ENCODE results near the gene STK11.

Gene STK11

GRCh38 chr19:1220976-1221903, 15.7 kb downstream of the STK11 start:
- intact Hi-C loops (cut with DNase I; ENCODE audit: low total_unique reads): no loop called here
- H3K36me3 ChIP-seq: peaks cover 33 to 66% (median 57%) of the 10 kb centered on the region in 3 donors
- DNase-seq: peak in 1 of 2 donors; percentile 89
- H3K9me3 ChIP-seq: no peaks in the 10 kb centered on the region
- peaks cover 5 to 66% (median 51%) of the 10 kb centered on the region in 4 donors for H3K4me1 ChIP-seq
- H3K4me3 ChIP-seq: no peak overlapping the region
- H3K27me3 ChIP-seq: no peaks in the 10 kb centered on the region
- peak overlapping the region; percentile 21 to 94 for H3K27ac ChIP-seq
- TF ChIP-seq CTCF (IDR thresholded peaks at IDR 0.05): peak; percentile 59 to 65

GRCh38 chr19:1221904-1222255, 16.3 kb downstream of the STK11 start:
- intact Hi-C loops (cut with DNase I; ENCODE audit: low total_unique reads): no loop called here
- Histone ChIP-seq H3K4me3 (no peak overlapping the region), H3K36me3 (peaks cover 40 to 72% (median 62%) of the 10 kb centered on the region in 3 donors), H3K27me3 (no peaks in the 10 kb centered on the region), H3K4me1 (peaks cover 5 to 60% (median 45%) of the 10 kb centered on the region in 4 donors), H3K9me3 (no peaks in the 10 kb centered on the region), H3K27ac (peak overlapping the region; percentile 11 to 94)
- DNase-seq: no peak
- no peak for TF ChIP-seq CTCF (IDR thresholded peaks at IDR 0.05)

GRCh38 chr19:1222394-1222793, 16.8 kb downstream of the STK11 start:
- no peak for DNase-seq
- Histone ChIP-seq H3K27ac (peak overlapping the region in 1 of 2 donors; percentile 94), H3K9me3 (no peaks in the 10 kb centered on the region), H3K36me3 (peaks cover 41 to 77% (median 67%) of the 10 kb centered on the region in 3 donors), H3K4me3 (no peak overlapping the region), H3K27me3 (no peaks in the 10 kb centered on the region), H3K4me1 (peaks cover 5 to 54% (median 40%) of the 10 kb centered on the region in 4 donors)
- no peak for TF ChIP-seq CTCF (IDR thresholded peaks at IDR 0.05)
- intact Hi-C loops (cut with DNase I; ENCODE audit: low total_unique reads): no loop called here

GRCh38 chr19:1223018-1223855, 17.7 kb downstream of the STK11 start:
- Histone ChIP-seq H3K9me3 (no peaks in the 10 kb centered on the region), H3K27me3 (no peaks in the 10 kb centered on the region), H3K27ac (no peak overlapping the region), H3K4me3 (no peak overlapping the region), H3K36me3 (peaks cover 50 to 86% (median 76%) of the 10 kb centered on the region in 3 donors), H3K4me1 (peaks cover 5 to 46% (median 32%) of the 10 kb centered on the region in 4 donors)
- DNase-seq: no peak
- peak; percentile 19 to 42 for TF ChIP-seq CTCF (IDR thresholded peaks at IDR 0.05)
- intact Hi-C loops (cut with DNase I; ENCODE audit: low total_unique reads): no loop called here

- DNase-seq: no peak
- intact Hi-C loops (cut with DNase I; ENCODE audit: low total_unique reads): no loop called here
- Histone ChIP-seq H3K4me1 (peaks cover 0 to 36% (median 22%) of the 10 kb centered on the region in 4 donors), H3K4me3 (no peak overlapping the region), H3K36me3 (peaks cover 50 to 92% (median 77%) of the 10 kb centered on the region in 3 donors), H3K27me3 (no peaks in the 10 kb centered on the region), H3K27ac (no peak overlapping the region), H3K9me3 (no peaks in the 10 kb centered on the region)
- no peak for TF ChIP-seq CTCF (IDR thresholded peaks at IDR 0.05)
These were observed 18.7 kb downstream of the STK11 start for GRCh38 chr19:1224047-1224825.
